Measurements from ENCODE around the gene PROC.

GRCh38 chr2:127371037-127371436, 47.2 kb upstream of the PROC start:
- TF ChIP-seq POLR2A (IDR thresholded peaks at IDR 0.05) (no peak), CTCF (IDR thresholded peaks at IDR 0.05) (no peak)
